HCT116 (cell line): Measurements from ENCODE around the gene TTC16. TPM values are rescaled to one million over a fixed set of nuclear protein-coding genes. Genes with fewer than 3 reads are reported as not detected.

Source experiments
- ATAC-seq: fragments of 200-7000 bp; cut with Tn5 transposase; 2 replicates; pipeline ENCODE4 v1.9.1; 2020; ENCODE audit warnings: mild to moderate bottlenecking, moderate library complexity
- BruUV-seq: library from RNA; stranded (reverse); fragments of 400-500 nt; replicated peaks from 2 replicates; lab custom pipeline; 2021; lab: Mats Ljungman, UMichigan
- CTCF ChIA-PET: fragments of 300-600 bp; sonication (Branson Sonifier 250); formaldehyde crosslinking; loops from one replicate; lab custom pipeline; 2021; ENCODE audit warnings: antibody characterized with exemption; lab: Charles Lee
- POLR2A ChIA-PET: fragments of 300-600, 350-600 bp; sonication (Branson Sonifier 250); formaldehyde crosslinking; loops from one replicate; lab custom pipeline; 2021; ENCODE audit warnings: antibody characterized with exemption; lab: Charles Lee
- RAD21 ChIA-PET, 2 experiments: fragments of 300-600 bp; sonication (Branson Sonifier 250); formaldehyde crosslinking; loops; one replicate each; lab custom pipeline; 2023; ENCODE audit warnings: low total read pairs in 2 of 2; ENCODE audit not compliant: uncharacterized antibody in 2 of 2, unreplicated experiment in 2 of 2, low non-redundant PET in 1 of 2; lab: Charles Lee
- DNase-seq: peaks from one replicate; pipeline ENCODE4 v3.0.0-alpha.2; 2010; ENCODE audit warnings: low read depth, low spot score
- H2AFZ ChIP-seq: fragments of 200-600 bp; shearing (Covaris generic), sonication (generic); 2 replicates; pipeline ENCODE4 v1.6.1; 2017; ENCODE audit warnings: low read depth, mixed run types, mixed read lengths, antibody characterized with exemption, low read length; ENCODE audit not compliant: poor library complexity, severe bottlenecking
- H3K27ac ChIP-seq: 2 replicates; pipeline ENCODE4 v1.5.1; 2012; ENCODE audit warnings: low read depth, low read length
- H3K27me3 ChIP-seq: fragments of 200-600 bp; sonication (generic); 2 replicates; pipeline ENCODE4 v1.6.1; 2016; ENCODE audit warnings: mixed run types, low read length, mixed read lengths; ENCODE audit not compliant: insufficient read depth
- H3K36me3 ChIP-seq, 2 experiments: fragments of 200-500 bp in 1 of 2; fragments of 200-600 bp in 1 of 2; sonication (Bioruptor generic) in 1 of 2; sonication (generic) in 1 of 2; 2 replicates each; pipeline versions ENCODE4 v1.5.1 to v1.6.1; 2014 to 2016; ENCODE audit warnings: low read length in 2 of 2, inconsistent platforms in 1 of 2, mixed read lengths in 1 of 2, mixed run types in 1 of 2; ENCODE audit not compliant: insufficient read depth in 2 of 2, control insufficient read depth in 1 of 2
- H3K4me1 ChIP-seq, 2 experiments: fragments of 200-600 bp in 1 of 2; sonication (generic) in 1 of 2; 2 replicates each; pipeline versions ENCODE4 v1.5.1 to v1.6.1; 2012 to 2017; ENCODE audit warnings: low read length in 2 of 2, inconsistent platforms in 1 of 2, mild to moderate bottlenecking in 1 of 2, mixed read lengths in 1 of 2, mixed run types in 1 of 2, moderate library complexity in 1 of 2; ENCODE audit not compliant: insufficient read depth in 2 of 2, control insufficient read depth in 1 of 2
- H3K4me2 ChIP-seq: fragments of 200-600 bp; sonication (generic); 2 replicates; pipeline ENCODE4 v1.6.1; 2017; ENCODE audit warnings: mixed run types, low read length, mixed read lengths
- H3K4me3 ChIP-seq, 2 experiments: fragments of 200-600 bp in 1 of 2; sonication (generic) in 1 of 2; replicated peaks in 1 of 2; 2 replicates each; pipeline ENCODE4 v1.5.1; 2011 to 2016; ENCODE audit warnings: low read length in 2 of 2, control low read depth in 1 of 2, low read depth in 1 of 2, mild to moderate bottlenecking in 1 of 2, mixed read lengths in 1 of 2, mixed run types in 1 of 2
- H3K79me2 ChIP-seq: fragments of 200-600 bp; sonication (generic); 2 replicates; pipeline ENCODE4 v1.6.1; 2017; ENCODE audit warnings: mild to moderate bottlenecking, mixed run types, low read length, moderate library complexity, mixed read lengths; ENCODE audit not compliant: insufficient read depth
- H3K9ac ChIP-seq: fragments of 200-600 bp; sonication (generic); 2 replicates; pipeline ENCODE4 v1.6.1; 2016; ENCODE audit warnings: low read length, mixed read lengths
- H3K9me2 ChIP-seq: fragments of 200-600 bp; sonication (generic), shearing (Covaris generic); 2 replicates; pipeline ENCODE4 v1.6.1; 2017; ENCODE audit warnings: mixed run types, mild to moderate bottlenecking, moderate library complexity; ENCODE audit not compliant: insufficient read depth
- H3K9me3 ChIP-seq, 2 experiments: fragments of 200-500 bp in 1 of 2; fragments of 200-600 bp in 1 of 2; sonication (Bioruptor generic) in 1 of 2; sonication (generic) in 1 of 2; 2 replicates each; pipeline ENCODE4 v1.6.1; 2014 to 2017; ENCODE audit warnings: low read length in 2 of 2, mixed read lengths in 2 of 2, inconsistent platforms in 1 of 2, low read depth in 1 of 2, mild to moderate bottlenecking in 1 of 2, mixed run types in 1 of 2, moderate library complexity in 1 of 2; ENCODE audit not compliant: control insufficient read depth in 1 of 2, insufficient read depth in 1 of 2
- H4K20me1 ChIP-seq: fragments of 200-600 bp; sonication (generic), shearing (Covaris generic); 2 replicates; pipeline ENCODE4 v1.6.1; 2017; ENCODE audit warnings: mixed run types, mild to moderate bottlenecking, moderate library complexity; ENCODE audit not compliant: insufficient read depth
- CEBPB ChIP-seq: IDR thresholded peaks from 2 replicates; pipeline ENCODE4 v1.6.1; 2012; ENCODE audit warnings: low read depth
- CTCF ChIP-seq, 3 experiments: fragments of 200-600 bp in 1 of 3; sonication (generic) in 1 of 3; IDR thresholded peaks in 2 of 3; conservative IDR thresholded peaks in 1 of 3; 2 replicates each; pipeline ENCODE4 v1.5.1; 2012 to 2017; ENCODE audit warnings: low read depth in 2 of 3, low read length in 2 of 3, antibody characterized with exemption in 1 of 3, borderline replicate concordance in 1 of 3, control low read depth in 1 of 3, mild to moderate bottlenecking in 1 of 3, mixed read lengths in 1 of 3, mixed run types in 1 of 3, moderate library complexity in 1 of 3; ENCODE audit not compliant: insufficient read depth in 1 of 3
- EGR1 ChIP-seq: IDR thresholded peaks from 2 replicates; pipeline ENCODE4 v1.6.1; 2012; ENCODE audit warnings: low read depth
- ELF1 ChIP-seq: IDR thresholded peaks from 2 replicates; pipeline ENCODE4 v1.6.1; 2012; ENCODE audit warnings: low read depth, borderline replicate concordance
- EZH2 ChIP-seq: fragments of 200-600 bp; sonication (generic); IDR thresholded peaks from 2 replicates; pipeline ENCODE4 v1.6.1; 2017; ENCODE audit warnings: antibody characterized with exemption, mixed run types
- EZH2phosphoT487 ChIP-seq: fragments of 200-600 bp; IDR thresholded peaks from 2 replicates; pipeline ENCODE4 v1.6.1; 2018; ENCODE audit warnings: antibody characterized with exemption, borderline replicate concordance
- JUND ChIP-seq: IDR thresholded peaks from 2 replicates; pipeline ENCODE4 v1.6.1; 2012
- MAX ChIP-seq: IDR thresholded peaks from 2 replicates; pipeline ENCODE4 v1.6.1; 2012
- POLR2AphosphoS5 ChIP-seq: IDR thresholded peaks from 2 replicates; pipeline ENCODE4 v1.6.1; 2011; ENCODE audit warnings: mild to moderate bottlenecking, low read depth, low read length, moderate library complexity
- RAD21 ChIP-seq: IDR thresholded peaks from 2 replicates; pipeline ENCODE4 v1.6.1; 2012; ENCODE audit warnings: low read depth, mild to moderate bottlenecking
- REST ChIP-seq: IDR thresholded peaks from 2 replicates; pipeline ENCODE4 v1.6.1; 2012; ENCODE audit warnings: low read depth
- SIN3A ChIP-seq: IDR thresholded peaks from 2 replicates; pipeline ENCODE4 v1.6.1; 2012; ENCODE audit warnings: low read depth
- SP1 ChIP-seq: IDR thresholded peaks from 2 replicates; pipeline ENCODE4 v1.6.1; 2012; ENCODE audit warnings: low read depth
- TCF7L2 ChIP-seq: IDR thresholded peaks from 2 replicates; pipeline ENCODE4 v1.7.0; 2011; ENCODE audit warnings: borderline replicate concordance, inconsistent platforms; ENCODE audit not compliant: insufficient read depth, insufficient read length; ENCODE audit errors: extremely low read depth
- YY1 ChIP-seq: IDR thresholded peaks from 2 replicates; pipeline ENCODE4 v1.6.1; 2011; ENCODE audit warnings: low read length, low read depth, moderate library complexity, mild to moderate bottlenecking; ENCODE audit not compliant: insufficient replicate concordance; ENCODE audit errors: extremely low read depth
- ZFX ChIP-seq: fragments of 450-650 bp; IDR thresholded peaks from 2 replicates; pipeline ENCODE4 v1.6.1; 2017
- ZNF274 ChIP-seq: fragments of 200-500 bp; sonication (Bioruptor generic); IDR thresholded peaks from 2 replicates; pipeline ENCODE4 v1.6.1; 2014; ENCODE audit warnings: mild to moderate bottlenecking, low read depth, low read length, inconsistent platforms
- intact Hi-C: fragments of 100-400 bp; cut with micrococcal nuclease; formaldehyde crosslinking; loops from 2 replicates; pipeline ENCODE4 v1.10.0; 2022
- total RNA-seq: library from RNA; stranded (reverse); gene quantifications from one replicate; pipeline ENCODE4 v1.2.1, GENCODE V29; 2021; ENCODE audit not compliant: unreplicated experiment

TTC16 gene
- total RNA-seq, 1 experiment from 2014 or later, result not detected

- Histone ChIP-seq H3K27ac (no peak overlapping the region), H3K4me2 (no peak overlapping the region), H2AFZ (no peak overlapping the region), H3K79me2 (no peaks in the 10 kb centered on the region), H3K9ac (no peak overlapping the region), H3K27me3 (no peaks in the 10 kb centered on the region), H3K9me2 (no peaks in the 10 kb centered on the region), H3K36me3 (peaks cover 0 to 5% of the 10 kb centered on the region in 2 experiments; a peak in 2 of 4 replicates), H4K20me1 (no peaks in the 10 kb centered on the region), H3K4me1 (no peaks in the 10 kb centered on the region), H3K4me3 (no peak overlapping the region), H3K9me3 (no peaks in the 10 kb centered on the region)
- ATAC-seq (no peak), DNase-seq (no peak)
- POLR2A ChIA-PET, result no interaction called here
- RAD21 ChIA-PET, result no interaction called here
- TF ChIP-seq MAX (no peak), EGR1 (no peak), YY1 (no peak), ZFX (no peak), ZNF274 (no peak), EZH2phosphoT487 (no peak), EZH2 (no peak), REST (no peak), CEBPB (no peak), JUND (no peak), CTCF (IDR thresholded peaks at IDR 0.05 in 2 of 3, conservative IDR thresholded peaks at IDR 0.05 in 1 of 3; ENCODE audit: borderline replicate concordance in 1 of 3, insufficient read depth in 1 of 3, low read depth in 2 of 3, low read length in 2 of 3) (no peak), TCF7L2 (no peak), SP1 (no peak), POLR2AphosphoS5 (no peak), ELF1 (no peak), RAD21 (no peak), SIN3A (no peak)
- CTCF ChIA-PET, result no interaction called here
- intact Hi-C loops, result no loop called here
- BruUV-seq, result no TSS peak
Observed at GRCh38 chr9:127673234-127673633, 42.6 kb upstream of the TTC16 start.
